GM21619 (cell line): Measurements from ENCODE around the gene TST.

Source experiments
- ATAC-seq: cut with Tn5 transposase; IDR thresholded peaks from one replicate; pipeline ENCODE4 v1.9.1; 2021; ENCODE audit not compliant: unreplicated experiment

The TST gene

GRCh38 chr22:37019309-37020191, at the start of gene TST, which contains the start of gene MPST:
TST (minus strand) TSS chr22:37019447; CDS start chr22:37018732, 715 bp downstream.
MPST (plus strand) TSS chr22:37019742; CDS start chr22:37019837, 95 bp downstream.
- ATAC-seq, result peak; percentile 51

GRCh38 chr22:37068859-37069258, 49.6 kb upstream of the TST start:
- no peak for ATAC-seq

DNA sequence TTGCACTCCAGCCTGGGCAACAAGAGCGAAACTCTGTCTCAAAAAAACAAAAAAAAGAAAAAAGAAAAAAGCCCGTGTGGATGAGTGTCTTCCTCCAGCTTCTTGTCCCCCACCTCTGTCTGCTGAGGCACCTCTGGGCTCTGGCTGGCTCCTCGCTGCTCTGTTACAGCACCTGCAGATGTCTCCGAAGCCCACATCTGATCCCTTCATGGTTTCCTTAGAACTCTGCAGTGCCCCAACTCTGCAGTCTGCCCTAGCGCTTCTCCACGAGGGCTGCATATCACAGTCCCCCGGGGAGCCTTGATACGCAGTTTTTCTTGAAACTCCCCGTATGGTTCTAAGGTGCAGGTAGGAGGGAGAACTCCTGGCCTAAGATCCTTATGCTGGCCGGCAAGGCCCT, 48.2 kb upstream of the TST start:
- no peak for ATAC-seq

DNA sequence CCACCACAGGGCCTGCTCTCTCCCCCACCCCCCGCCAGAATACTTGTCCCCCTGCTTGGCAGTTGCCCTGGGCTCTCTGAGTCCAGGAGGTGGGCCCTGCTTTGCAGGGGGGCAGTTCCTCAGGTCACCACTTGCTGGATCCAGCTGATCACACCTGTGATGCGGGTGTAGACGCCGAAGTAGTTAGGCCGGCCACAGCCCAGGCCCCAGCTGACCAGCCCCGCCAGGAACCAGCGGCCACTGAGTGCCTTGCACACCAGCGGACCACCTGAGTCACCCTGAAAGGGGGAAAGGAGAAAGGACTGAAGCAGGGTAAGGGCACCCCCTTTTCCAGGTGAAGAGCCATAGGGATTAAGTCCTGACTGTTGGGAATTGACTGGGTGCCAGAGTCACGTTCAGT, 46.7 kb upstream of the TST start:
- no peak for ATAC-seq

GRCh38 chr22:37065180-37065579, 45.9 kb upstream of the TST start:
- ATAC-seq, result no peak

DNA sequence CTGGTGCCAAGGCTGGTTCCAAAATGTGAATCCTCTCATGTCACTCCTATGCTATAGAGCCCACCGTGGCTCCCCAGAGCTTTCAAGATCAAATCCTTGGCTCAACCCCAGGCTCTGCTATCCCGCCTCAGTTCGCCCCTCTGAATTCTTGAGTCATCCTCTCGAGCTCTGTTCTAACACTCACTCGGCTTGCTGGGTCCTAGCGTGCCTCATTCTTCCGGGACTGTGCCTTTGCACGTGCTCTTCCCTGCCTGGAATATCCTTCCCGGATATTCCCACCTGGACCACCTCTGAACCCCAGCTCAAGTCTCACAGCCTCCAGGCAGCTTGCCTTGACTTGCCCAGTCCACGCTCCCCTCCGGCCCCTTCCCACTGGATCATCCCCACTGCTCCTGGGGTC, 45.3 kb upstream of the TST start:
- no peak for ATAC-seq

DNA sequence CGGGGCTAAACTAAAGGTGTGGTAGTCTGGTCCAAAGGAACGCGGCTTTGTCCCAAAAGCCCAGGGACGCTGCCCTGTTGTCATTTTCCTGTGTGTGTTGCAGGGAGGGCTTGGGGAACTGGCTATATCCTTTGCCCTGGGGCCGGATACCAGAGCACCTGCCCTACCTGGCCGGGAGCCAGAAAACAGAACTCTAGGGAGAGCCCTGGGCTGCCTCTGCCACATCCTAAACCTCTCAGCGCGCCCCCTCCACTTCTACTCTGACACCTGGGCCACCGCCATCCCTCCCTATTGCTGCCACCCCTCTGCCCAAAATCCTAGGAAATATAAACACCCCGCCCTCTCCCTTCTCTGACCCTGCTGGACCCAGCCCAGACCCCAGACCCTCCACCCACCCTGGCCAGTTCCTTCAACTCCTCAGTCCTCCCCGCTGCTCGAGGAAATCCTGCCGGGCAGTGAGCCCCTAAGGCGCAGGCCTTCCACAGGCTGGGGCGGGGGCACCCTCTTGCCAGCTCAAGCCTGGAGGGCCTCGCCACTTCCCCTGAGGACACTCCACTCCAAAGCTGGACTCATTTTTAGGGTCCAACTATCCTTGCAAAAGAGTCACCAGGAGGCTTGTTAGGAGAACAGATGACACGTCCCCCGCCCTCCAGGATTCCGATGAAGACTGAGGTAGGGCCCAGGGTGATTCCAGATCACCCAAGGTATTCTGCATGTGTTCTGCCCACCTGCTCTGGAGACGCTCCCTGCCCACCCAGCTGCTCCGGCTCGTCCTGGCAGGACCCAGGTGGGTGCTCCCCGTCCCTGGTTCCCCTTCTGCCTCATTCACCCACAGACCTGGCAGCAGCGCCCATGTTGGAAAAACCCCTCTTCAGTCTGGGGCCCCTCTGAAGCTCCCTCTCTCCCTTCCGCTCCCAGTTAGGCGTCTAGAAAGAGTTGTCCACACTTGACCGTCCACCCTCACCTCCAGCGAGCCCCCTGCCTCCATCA, 44.5 kb upstream of the TST start:
- no peak for ATAC-seq

DNA sequence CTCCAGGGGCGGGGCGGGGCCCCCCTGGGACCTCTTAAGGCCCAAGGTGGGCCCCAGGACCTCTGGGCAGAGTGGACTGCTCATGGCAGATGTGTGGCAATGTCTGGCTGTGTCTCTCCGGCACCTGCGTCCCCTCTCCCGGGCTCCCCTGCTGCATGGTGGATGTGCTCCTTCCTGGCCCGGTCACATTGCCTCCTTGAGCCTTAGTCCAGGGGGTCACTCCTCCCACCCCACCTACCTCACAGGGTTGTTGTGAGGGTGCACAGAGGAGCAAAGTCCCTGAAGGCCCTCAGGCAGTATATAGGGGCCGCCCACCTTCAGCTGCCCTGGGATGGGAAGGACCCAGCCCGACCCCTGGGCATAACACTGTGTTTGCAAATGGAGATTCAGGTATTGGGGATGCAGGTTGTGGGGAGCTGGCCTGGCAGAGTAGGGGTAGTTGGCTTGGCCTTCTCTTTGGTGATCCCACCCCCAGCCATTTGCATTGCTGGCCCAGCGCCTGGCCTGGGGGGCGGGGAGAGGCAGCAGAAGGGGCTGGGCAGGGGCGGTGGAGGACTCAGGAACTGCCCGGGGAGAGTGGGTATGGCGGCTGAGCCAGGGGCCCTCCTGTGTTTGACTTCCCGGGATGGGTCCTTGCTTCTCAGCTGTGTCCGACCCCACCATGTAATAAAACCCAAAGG, 43.6 kb upstream of the TST start:
- no peak for ATAC-seq

GRCh38 chr22:37062376-37062675, 43.1 kb upstream of the TST start:
- no peak for ATAC-seq

- ATAC-seq, result no peak
These were observed 42.5 kb upstream of the TST start for GRCh38 chr22:37061611-37062375.

- no peak for ATAC-seq
These were observed 41.8 kb upstream of the TST start for GRCh38 chr22:37060801-37061610.

DNA sequence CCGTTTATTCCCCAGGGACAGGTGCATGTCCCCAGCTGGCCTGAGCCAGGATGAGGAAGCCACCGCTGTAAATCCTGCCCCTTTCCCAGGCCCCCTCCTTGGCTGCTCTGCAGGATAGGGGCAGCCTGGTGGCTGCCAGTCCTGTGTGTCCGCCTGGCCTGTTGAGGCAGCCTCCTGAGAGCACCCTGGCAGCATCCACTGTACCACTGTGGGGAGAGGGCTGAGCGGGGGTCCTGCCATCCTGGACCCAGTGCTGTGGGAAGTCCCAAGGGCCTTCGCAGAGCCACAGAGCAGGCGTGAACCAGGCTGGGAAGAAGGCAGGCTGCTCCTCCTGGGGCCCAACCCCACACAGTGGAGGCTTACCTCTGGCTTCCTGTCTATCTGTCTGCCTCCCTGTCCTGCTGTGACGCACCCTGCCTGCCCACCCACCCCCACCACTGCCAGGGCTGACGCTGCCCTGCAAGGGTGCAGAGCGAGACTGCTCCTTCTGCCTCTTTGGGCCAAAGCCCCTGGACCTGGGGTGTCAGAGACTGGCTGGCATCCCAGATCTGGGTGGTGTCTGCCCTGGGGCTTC, 40.7 kb upstream of the TST start:
- no peak for ATAC-seq

GRCh38 chr22:37058917-37059701, 39.9 kb upstream of the TST start:
- no peak for ATAC-seq

DNA sequence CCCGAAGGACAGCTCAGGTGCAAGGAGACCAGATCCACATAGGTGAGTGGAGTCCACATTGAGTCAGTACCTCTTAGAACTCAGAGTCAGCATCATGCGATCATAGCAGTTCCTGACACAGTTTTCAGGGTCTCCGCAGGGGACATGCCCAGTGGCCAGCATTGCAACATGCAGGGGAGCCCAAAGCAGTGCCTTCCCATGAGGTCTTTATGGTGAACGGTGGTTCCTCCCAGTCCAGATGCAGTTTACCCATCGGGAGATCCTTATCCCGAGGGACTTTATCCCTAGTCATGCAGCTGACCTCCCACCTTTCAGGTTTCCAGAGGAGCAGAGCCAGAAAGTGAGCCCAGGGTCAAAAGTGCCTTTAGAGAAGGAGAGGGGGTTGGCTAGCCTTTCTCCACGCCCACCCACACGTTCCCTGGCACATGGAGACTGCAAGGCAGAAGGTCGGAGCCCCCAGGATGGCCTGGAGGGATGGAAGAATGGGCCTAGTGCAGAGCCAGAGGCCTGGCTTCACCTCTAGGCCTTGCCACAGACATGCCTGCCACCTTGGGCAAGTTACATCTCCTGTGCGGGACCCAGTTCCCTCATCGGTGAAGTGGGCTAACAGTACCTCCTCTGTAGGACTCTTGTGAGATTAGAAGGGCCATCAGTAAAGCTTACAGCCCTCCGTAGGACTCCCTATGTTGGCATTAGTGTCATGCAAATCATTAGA, 38.7 kb upstream of the TST start:
- ATAC-seq, result no peak

DNA sequence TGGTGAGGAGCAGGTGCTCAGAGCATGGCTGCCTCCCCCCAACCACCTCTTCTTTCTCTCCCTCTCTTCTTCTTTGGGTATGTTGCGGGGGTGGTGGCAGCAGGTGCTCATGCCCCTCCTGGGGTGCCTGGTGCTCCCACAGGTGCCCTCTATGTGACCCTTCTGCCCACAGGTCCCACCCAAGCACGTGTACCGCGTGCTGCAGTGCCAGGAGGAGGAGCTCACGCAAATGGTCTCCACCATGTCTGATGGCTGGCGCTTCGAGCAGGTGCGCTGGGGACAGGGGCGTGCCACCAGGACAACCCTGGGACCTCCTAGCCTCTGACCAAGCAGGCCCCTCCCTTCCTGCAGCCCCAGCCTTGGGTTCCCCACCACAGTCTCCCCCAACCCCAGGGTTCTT, 38.0 kb upstream of the TST start:
- no peak for ATAC-seq

GRCh38 chr22:37056246-37056645, 37.0 kb upstream of the TST start:
- ATAC-seq, result no peak

- ATAC-seq, result no peak
These were observed 35.5 kb upstream of the TST start for GRCh38 chr22:37054600-37055365.
